HFF-Myc (cell line): ENCODE measurements around the gene RFNG.

Experiments used
- DNase-seq: peaks from one replicate; pipeline ENCODE4 v3.0.0-alpha.2; 2011; ENCODE audit warnings: low read depth; ENCODE audit errors: extremely low read depth
- H3K4me3 ChIP-seq: replicated peaks from 2 replicates; pipeline ENCODE4 v1.5.1; 2011; ENCODE audit warnings: low read depth, mild to moderate bottlenecking, control low read depth, low read length
- CTCF ChIP-seq: IDR thresholded peaks from 2 replicates; pipeline ENCODE4 v1.5.1; 2012; ENCODE audit warnings: mild to moderate bottlenecking, low read depth, low read length, control low read depth; ENCODE audit errors: missing control alignments

RFNG gene

DNA sequence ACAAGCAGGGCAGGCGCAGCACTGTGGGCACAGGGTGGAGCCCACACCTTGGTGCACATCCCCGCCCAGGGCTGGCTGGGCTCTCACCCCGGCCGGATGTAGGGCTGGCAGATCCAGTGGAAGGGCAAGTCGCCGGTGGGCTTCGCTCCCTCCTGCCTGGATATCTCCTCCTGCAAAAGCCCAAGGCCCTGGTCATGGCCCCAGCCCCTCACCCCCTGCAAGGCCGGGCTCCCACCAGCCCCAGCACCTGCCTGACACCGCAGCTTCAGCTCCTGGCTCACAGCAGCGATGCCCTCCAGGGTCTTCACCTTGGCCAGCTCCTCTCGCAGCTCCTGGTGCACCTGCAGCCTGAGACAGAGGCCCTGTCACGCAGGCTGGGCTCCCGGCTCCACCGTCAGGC is 9.0 kb upstream of the RFNG start:
- no peak overlapping the region for H3K4me3 ChIP-seq
- TF ChIP-seq CTCF, result no peak
- no peak for DNase-seq

DNA sequence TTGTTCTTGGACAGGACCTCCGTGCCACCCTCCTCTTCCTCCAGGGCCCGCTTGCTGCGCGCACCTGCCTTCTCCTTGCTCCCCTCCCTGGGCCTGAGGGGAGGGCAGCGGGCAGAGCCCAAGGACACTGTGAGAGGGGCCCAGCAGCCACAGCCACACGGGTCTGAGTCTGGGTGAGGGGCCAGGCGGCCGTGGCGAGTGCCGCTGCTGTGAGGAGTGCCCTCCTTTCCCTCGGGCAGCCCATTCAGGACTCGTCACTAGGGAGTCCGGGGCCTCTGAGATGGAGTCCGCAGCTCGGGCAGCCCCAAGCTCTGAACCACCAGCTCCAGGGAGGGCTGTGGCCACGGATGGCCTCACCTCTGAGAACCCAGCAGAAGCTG is 8.4 kb upstream of the RFNG start:
- no peak for TF ChIP-seq CTCF
- no peak overlapping the region for H3K4me3 ChIP-seq
- DNase-seq, result no peak

- no peak for TF ChIP-seq CTCF
- no peak for DNase-seq
- no peak overlapping the region for H3K4me3 ChIP-seq
Measured at GRCh38 chr17:82059272-82060000, 7.8 kb upstream of the RFNG start.

DNA sequence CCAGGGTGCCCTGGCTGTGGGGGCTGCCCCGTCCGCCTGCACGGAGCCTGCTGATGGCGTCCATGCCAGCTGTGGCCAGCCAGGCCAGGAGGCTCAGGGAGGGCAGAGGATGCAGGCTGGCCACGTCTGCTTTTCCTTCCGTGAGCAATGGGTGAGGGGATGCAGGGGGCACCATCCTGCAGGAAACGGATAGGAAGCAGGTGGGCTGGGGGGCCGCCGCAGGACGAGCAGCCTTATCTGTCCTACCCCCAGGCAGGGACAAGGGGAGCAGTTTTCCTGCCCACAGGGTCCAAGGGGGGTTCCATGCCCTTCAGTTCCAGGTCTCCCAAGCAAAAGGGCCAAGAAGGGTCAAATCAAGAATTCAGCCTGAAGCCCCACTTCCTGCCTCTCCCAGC is 7.2 kb upstream of the RFNG start:
- H3K4me3 ChIP-seq, result no peak overlapping the region
- TF ChIP-seq CTCF, result no peak
- no peak for DNase-seq

DNA sequence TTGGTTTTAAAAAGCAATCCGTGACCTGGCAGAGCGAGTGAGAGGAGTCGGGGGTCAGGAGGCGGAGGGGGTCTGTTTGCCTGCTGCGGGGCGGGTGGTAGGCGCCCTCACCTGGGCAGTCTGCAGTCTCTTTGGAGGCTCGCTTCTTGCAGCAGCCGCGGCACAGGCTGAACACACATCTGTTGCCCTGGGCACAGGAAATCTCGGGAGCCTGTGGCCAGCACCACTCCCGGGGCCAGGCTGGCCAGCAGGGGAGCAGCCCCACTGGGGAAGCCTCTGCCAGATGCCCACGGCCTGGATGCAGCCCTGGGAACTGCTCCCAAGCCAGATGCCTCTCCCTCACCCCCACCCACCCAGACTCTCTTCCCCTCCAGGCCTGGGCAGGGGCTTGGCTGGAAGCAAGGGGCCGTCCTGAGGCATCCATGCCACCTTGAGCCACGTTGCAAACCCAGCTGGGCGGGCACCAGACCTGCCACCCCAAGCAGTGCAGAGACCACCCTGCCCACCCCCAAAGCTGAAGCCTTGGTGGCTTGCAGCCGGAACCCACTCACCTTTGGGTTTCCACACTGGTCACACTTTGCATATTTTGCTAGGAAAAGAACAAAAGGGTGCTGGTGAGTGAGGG is 6.7 kb upstream of the RFNG start:
- no peak for TF ChIP-seq CTCF
- H3K4me3 ChIP-seq, result no peak overlapping the region
- DNase-seq, result no peak

DNA sequence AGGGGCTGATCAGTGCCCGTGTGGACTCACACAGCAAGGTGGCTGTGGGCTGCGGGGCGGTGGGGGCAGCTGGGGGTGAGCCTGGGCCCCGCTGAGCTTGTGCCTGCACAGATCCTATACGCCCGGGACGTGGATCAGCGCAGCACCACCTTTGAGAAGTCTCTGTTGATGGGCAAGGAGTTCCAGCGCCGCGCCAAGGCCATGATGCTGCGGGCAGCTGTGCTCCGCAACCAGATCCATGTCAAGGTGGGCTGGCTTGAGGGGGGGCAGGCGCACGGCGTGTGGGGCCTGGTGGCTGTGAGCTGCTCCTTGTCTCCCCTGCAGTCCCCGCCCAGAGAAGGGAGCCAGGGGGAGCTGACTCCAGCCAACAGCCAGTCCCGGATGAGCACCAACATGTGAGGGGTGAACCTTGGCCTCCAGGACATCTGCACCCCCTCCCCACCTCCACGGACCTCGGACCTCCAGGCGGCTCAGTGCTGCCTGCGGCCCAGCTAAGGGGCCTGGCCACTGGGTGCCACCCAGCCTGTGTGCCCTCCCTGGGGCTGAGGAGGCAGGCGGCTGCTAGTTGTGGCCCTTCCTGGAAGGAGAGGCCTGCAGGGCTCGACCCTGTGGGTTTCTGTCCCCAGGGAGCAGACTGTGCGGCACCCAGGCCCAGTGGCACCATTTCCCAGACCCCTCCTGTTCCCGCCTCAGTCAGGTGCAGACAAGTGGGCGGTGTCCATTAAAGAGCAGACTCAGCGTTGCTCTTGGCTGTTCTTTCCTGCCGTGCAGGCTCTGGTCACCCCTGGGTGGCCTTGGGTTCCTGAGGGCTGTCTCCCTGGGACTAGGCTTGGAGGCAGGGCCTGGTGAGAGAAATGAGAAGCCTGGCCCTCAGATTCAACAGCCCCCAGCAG is 5.4 kb upstream of the RFNG start:
- no peak overlapping the region for H3K4me3 ChIP-seq
- TF ChIP-seq CTCF, result no peak
- DNase-seq, result no peak
